Prostate gland (tissue), 2 donors: ENCODE data around the gene AFTPH.

Experiments
- POLR2AphosphoS5 ChIP-seq: sonication (generic); formaldehyde crosslinking; IDR thresholded peaks from one replicate; pipeline ENCODE4 v1.6.1; 2017; ENCODE audit warnings: antibody characterized with exemption
- TF ChIP-seq, protein P1 (sequence below), 4 experiments: fragments of 200-600 bp in 2 of 4; fragments of 450-650 bp in 2 of 4; sonication (generic) in 2 of 4; IDR thresholded peaks; 1 replicate in 3 of 4; 2 replicates in 1 of 4; pipeline ENCODE4 v1.5.1; 2016 to 2019; ENCODE audit warnings: antibody characterized with exemption in 4 of 4, mild to moderate bottlenecking in 2 of 4, moderate library complexity in 2 of 4

- TF ChIP-seq, protein P1, sequence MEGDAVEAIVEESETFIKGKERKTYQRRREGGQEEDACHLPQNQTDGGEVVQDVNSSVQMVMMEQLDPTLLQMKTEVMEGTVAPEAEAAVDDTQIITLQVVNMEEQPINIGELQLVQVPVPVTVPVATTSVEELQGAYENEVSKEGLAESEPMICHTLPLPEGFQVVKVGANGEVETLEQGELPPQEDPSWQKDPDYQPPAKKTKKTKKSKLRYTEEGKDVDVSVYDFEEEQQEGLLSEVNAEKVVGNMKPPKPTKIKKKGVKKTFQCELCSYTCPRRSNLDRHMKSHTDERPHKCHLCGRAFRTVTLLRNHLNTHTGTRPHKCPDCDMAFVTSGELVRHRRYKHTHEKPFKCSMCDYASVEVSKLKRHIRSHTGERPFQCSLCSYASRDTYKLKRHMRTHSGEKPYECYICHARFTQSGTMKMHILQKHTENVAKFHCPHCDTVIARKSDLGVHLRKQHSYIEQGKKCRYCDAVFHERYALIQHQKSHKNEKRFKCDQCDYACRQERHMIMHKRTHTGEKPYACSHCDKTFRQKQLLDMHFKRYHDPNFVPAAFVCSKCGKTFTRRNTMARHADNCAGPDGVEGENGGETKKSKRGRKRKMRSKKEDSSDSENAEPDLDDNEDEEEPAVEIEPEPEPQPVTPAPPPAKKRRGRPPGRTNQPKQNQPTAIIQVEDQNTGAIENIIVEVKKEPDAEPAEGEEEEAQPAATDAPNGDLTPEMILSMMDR (IDR thresholded peaks at IDR 0.05), result peak in 1 of 4 experiments; percentile 10
- no peak for TF ChIP-seq POLR2AphosphoS5
Observed at GRCh38 chr2:64524604-64525316, 632 bp downstream of the AFTPH start.
